ENCODE data around the gene NOTUM. TPM values are rescaled to one million over a fixed set of nuclear protein-coding genes. Genes with fewer than 3 reads are reported as not detected.

NOTUM gene
- total RNA-seq, 6 donors from 2014 or later = 0.89 to 5.0 (median 2.3) TPM

DNA sequence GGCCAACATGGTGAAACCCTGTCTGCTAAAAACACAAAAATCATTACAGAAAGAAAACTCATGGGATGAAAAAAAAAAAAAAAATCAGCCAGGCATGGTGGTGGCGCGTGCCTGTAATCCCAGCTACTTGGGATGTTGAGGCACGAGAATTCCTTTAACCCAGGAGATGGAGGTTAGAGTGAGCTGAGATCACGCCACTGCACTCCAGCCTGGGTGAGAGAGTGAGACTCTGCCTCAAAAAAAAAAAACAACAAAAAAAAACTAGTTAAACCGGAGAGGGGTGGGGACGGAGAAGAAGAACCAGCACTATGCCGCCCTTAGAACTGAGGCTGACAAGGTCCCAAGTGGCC is 7.4 kb upstream of the NOTUM start:
- Histone ChIP-seq H3K27ac (peak overlapping the region in 3 of 4 donors; percentile 17 to 78 (median 55)), H3K4me1 (peaks cover 17 to 36% (median 21%) of the 10 kb centered on the region in 4 donors), H3K27me3 (no peaks in the 10 kb centered on the region), H3K4me3 (peak overlapping the region in 1 of 4 donors; percentile 25), H3K36me3 (no peaks in the 10 kb centered on the region), H3K9me3 (no peaks in the 10 kb centered on the region)
- ATAC-seq (ENCODE audit: low FRiP score in 2 of 2) (no peak), DNase-seq (no peak)
- WGBS, 2 donors = 58 to 63% methylated on average over 7 of the region's 7 CpGs
- TF ChIP-seq EP300 (IDR thresholded peaks at IDR 0.05) (no peak), POLR2AphosphoS5 (IDR thresholded peaks at IDR 0.05) (no peak), CTCF (IDR thresholded peaks at IDR 0.05) (no peak), POLR2A (IDR thresholded peaks at IDR 0.05) (no peak)

GRCh38 chr17:81967533-81968395 is 6.8 kb upstream of the NOTUM start:
- no peaks in the 10 kb centered on the region for H3K9me3 ChIP-seq
- H3K36me3 ChIP-seq = no peaks in the 10 kb centered on the region
- peaks cover 0 to 4% (median 0%) of the 10 kb centered on the region in 4 donors for H3K27me3 ChIP-seq
- H3K27ac ChIP-seq = peak overlapping the region; percentile 17 to 78 (median 56)
- TF ChIP-seq CTCF (IDR thresholded peaks at IDR 0.05) (no peak), POLR2AphosphoS5 (IDR thresholded peaks at IDR 0.05) (peak in 1 of 2 donors; percentile 56), POLR2A (IDR thresholded peaks at IDR 0.05) (no peak), EP300 (IDR thresholded peaks at IDR 0.05) (no peak)
- peak; percentile 84 to 85 for ATAC-seq (ENCODE audit: low FRiP score in 2 of 2)
- WGBS, 2 donors = 17 to 24% methylated on average over 9 to 23 of the region's 36 CpGs
- H3K4me1 ChIP-seq = peaks cover 17 to 36% (median 21%) of the 10 kb centered on the region in 4 donors
- H3K4me3 ChIP-seq = peak overlapping the region in 3 of 4 donors; percentile 7 to 25 (median 20)
- DNase-seq = peak; percentile 84 to 96

DNA sequence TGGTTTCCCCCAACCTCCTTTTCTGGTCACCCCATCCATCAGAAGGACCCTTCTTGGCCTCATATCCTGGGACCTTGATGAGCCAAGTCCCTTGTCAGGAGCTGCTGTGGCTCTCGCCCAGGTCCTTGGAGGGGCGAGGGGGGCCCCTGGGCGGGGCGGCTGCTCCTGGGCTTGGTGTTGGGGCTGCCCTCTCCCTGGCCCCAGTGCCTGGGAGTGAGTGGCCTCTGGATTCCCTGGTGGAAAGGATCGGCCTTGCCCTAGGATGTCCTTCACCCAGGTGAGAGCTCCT is 6.2 kb upstream of the NOTUM start:
- Histone ChIP-seq H3K27ac (peak overlapping the region; percentile 17 to 78 (median 56)), H3K4me3 (peak overlapping the region in 1 of 4 donors; percentile 25), H3K27me3 (peaks cover 0 to 10% (median under 1%) of the 10 kb centered on the region in 4 donors), H3K4me1 (peaks cover 17 to 36% (median 21%) of the 10 kb centered on the region in 4 donors), H3K9me3 (no peaks in the 10 kb centered on the region), H3K36me3 (no peaks in the 10 kb centered on the region)
- no peak for TF ChIP-seq POLR2AphosphoS5 (IDR thresholded peaks at IDR 0.05)
- TF ChIP-seq CTCF (IDR thresholded peaks at IDR 0.05) = no peak
- TF ChIP-seq EP300 (IDR thresholded peaks at IDR 0.05) = no peak
- TF ChIP-seq POLR2A (IDR thresholded peaks at IDR 0.05) = no peak
- DNase-seq = peak in 1 of 2 donors; percentile 85
- 17 to 27% methylated on average over 2 to 5 of the region's 5 CpGs for WGBS, 2 donors
- peak; percentile 4 to 40 for ATAC-seq (ENCODE audit: low FRiP score in 2 of 2)

GRCh38 chr17:81966343-81967243 is 5.6 kb upstream of the NOTUM start:
- Histone ChIP-seq H3K27me3 (peaks cover 0 to 16% (median 4%) of the 10 kb centered on the region in 4 donors), H3K4me1 (peaks cover 19 to 42% (median 22%) of the 10 kb centered on the region in 4 donors), H3K27ac (peak overlapping the region; percentile 17 to 78 (median 56)), H3K36me3 (no peaks in the 10 kb centered on the region), H3K9me3 (no peaks in the 10 kb centered on the region), H3K4me3 (peak overlapping the region in 1 of 4 donors; percentile 25)
- DNase-seq = peak; percentile 47 to 92
- 31 to 46% methylated on average over 19 to 30 of the region's 41 CpGs for WGBS, 2 donors
- TF ChIP-seq POLR2AphosphoS5 (IDR thresholded peaks at IDR 0.05) = peak; percentile 85 to 88
- TF ChIP-seq EP300 (IDR thresholded peaks at IDR 0.05) = peak in 1 of 4 donors; percentile 35
- TF ChIP-seq POLR2A (IDR thresholded peaks at IDR 0.05) = no peak
- ATAC-seq (ENCODE audit: low FRiP score in 2 of 2) = peak; percentile 11 to 52

All from upper lobe of left lung (tissue), 6 donors.